Heart left ventricle (tissue), 16 donors: Measurements from ENCODE around the gene GGCX. TPM values are rescaled to one million over a fixed set of nuclear protein-coding genes. Genes with fewer than 3 reads are reported as not detected.
A peak's percentile ranks its signal among the peaks of the same experiment; 100 is the strongest.
"Not testable (repeated sequence)": the region's sequence is repeated elsewhere in the genome, so short reads cannot be mapped to it uniquely, and the experiment has no call there.

ENCODE experiments used
- ATAC-seq, 4 donors: fragments of 200-7000 bp; cut with Tn5 transposase; one replicate each; pipeline ENCODE4 v1.9.1; 2020 to 2022; ENCODE audit warnings: moderate library complexity in 4 of 4, mild to moderate bottlenecking in 3 of 4, moderate number of reproducible peaks in 1 of 4
- DNase-seq, 5 donors: peaks; one replicate each; pipeline ENCODE4 v3.0.0-alpha.2; 2020
- H3K27ac ChIP-seq, 12 donors: fragments of 200-600 bp; sonication (generic) in 4 of 12; one replicate each; pipeline versions ENCODE4 v1.5.0 to v1.8.0; 2016 to 2022; ENCODE audit warnings: mild to moderate bottlenecking in 2 of 12
- H3K27me3 ChIP-seq, 9 donors: fragments of 200-600 bp; sonication (generic) in 2 of 9; one replicate each; pipeline versions ENCODE4 v1.5.1 to v1.8.0; 2016 to 2022; ENCODE audit warnings: mild to moderate bottlenecking in 3 of 9
- H3K36me3 ChIP-seq, 9 donors: fragments of 200-600 bp; sonication (generic) in 2 of 9; one replicate each; pipeline versions ENCODE4 v1.5.0 to v1.8.0; 2018 to 2022; ENCODE audit warnings: mild to moderate bottlenecking in 2 of 9
- H3K4me1 ChIP-seq, 12 donors: fragments of 200-600 bp; sonication (generic) in 4 of 12; one replicate each; pipeline versions ENCODE4 v1.5.0 to v1.8.0; 2016 to 2022; ENCODE audit warnings: mild to moderate bottlenecking in 3 of 12
- H3K4me3 ChIP-seq, 12 donors: fragments of 200-600 bp; sonication (generic) in 4 of 12; one replicate each; pipeline versions ENCODE4 v1.5.0 to v1.8.0; 2017 to 2022; ENCODE audit warnings: mild to moderate bottlenecking in 9 of 12, moderate library complexity in 4 of 12
- H3K9me3 ChIP-seq, 12 donors: fragments of 200-600 bp; sonication (generic) in 4 of 12; one replicate each; pipeline versions ENCODE4 v1.5.0 to v1.8.0; 2016 to 2022; ENCODE audit warnings: mild to moderate bottlenecking in 1 of 12
- CTCF ChIP-seq, 12 donors: fragments of 200-600 bp; sonication (generic) in 4 of 12; IDR thresholded peaks; one replicate each; pipeline versions ENCODE4 v1.5.0 to v1.8.0; 2018 to 2022; ENCODE audit warnings: antibody characterized with exemption in 12 of 12, mild to moderate bottlenecking in 5 of 12
- POLR2A ChIP-seq, 2 donors: fragments of 450-650 bp; IDR thresholded peaks; one replicate each; pipeline ENCODE4 v1.6.1; 2017; ENCODE audit warnings: antibody characterized with exemption in 2 of 2, mild to moderate bottlenecking in 2 of 2, moderate library complexity in 2 of 2
- WGBS, 4 donors: extraction: QIAGEN DNeasy Blood & Tissue Kit in 2 of 4; methylation state at CpG; one replicate each; pipeline versions ENCODE4 v1.1.5 to v1.1.7; 2013 to 2018; 5-methylcytosine and 5-hydroxymethylcytosine counted together
- intact Hi-C, 10 donors: fragments of 100-400 bp; cut with DNase I; formaldehyde crosslinking; loops; one replicate each; pipeline versions ENCODE4 v1.11.1 to v1.14.2; 2022
- polyA plus RNA-seq, 2 donors: library from polyadenylated mRNA; stranded (reverse); fragments of 200-250 nt; gene quantifications; one replicate each; pipeline ENCODE4 v1.2.3, GENCODE V29; 2013
- total RNA-seq, 9 donors: library from RNA; depleted of rRNA in 2 of 9; stranded (reverse); fragments of >200 nt in 2 of 9; fragmentation: NEBNext Ultra II Directional in 3 of 9; extraction: Animal tissue kit (Norgen Biotek cat#: 25700) in 3 of 9; gene quantifications; one replicate each; pipeline versions ENCODE4 v1.1.0 to v1.2.4, GENCODE V29; 2016 to 2023
- donor health status: ischemic (EF 13 %, LVEDD 7.1; RV severe dilation, severe dysfunction).
- donor health status: healthy with polysubstance abuse.
- donor health status: DM: no; HTN: yes; CAD: no.
- donor health status: DM: no; HTN: no; CAD: no.
- donor health status: ischemic (EF 25% LVEDD 6.9; RV normal size, moderate dysfunction).
- donor health status: ischemic (EF 25% LVEDD 5.7; RV mildly dilated, moderate dysfunction).
- donor health status: healthy.
- donor health status: DM: yes; HTN: yes; CAD: no.
- donor health status: ischemic (EF 35%, LVEDD 5.7; RV mildly dilated, moderate dysfunction).
- donor health status: nonischemic (EF 11% LVEDD 7.7; RV severe dilation, severe dysfunction).
- donor health status: DM: yes; HTN: yes; CAD: no.
- donor health status: PGD.
- donor health status: ischemic (EF 29% LVEDD 5.4; RV normal size, mild dysfunction).
- donor health status: nonischemic (EF 23%, LVEDD 6.1; RV moderate dilation, normal function).

Gene GGCX
- total and polyA plus RNA-seq, 11 donors: 12.6 to 30.7 (median 20.8) TPM

DNA sequence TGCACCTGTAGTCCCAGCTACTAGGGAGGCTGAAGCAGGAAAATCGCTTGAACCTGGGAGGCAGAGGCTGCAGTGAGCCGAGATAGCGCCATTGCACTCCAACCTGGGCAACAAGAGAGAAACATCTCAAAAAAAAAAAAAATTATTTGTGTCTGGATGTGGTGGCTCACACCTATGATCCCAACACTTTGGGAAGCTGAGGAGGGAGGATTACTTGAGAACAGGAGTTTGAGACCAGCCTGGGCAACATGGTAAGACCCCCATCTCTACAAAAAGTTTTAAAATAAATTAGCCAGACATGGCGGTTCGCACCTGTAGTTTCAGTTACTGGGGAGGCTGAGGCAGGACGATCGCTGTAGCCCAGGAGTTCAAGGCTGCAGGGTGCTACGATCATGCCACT is 14.4 kb upstream of the GGCX start:
- no peaks in the 10 kb centered on the region for H3K27me3 ChIP-seq
- peaks cover 0 to 30% (median 18%) of the 10 kb centered on the region in 12 donors for H3K4me1 ChIP-seq
- H3K9me3 ChIP-seq: no peaks in the 10 kb centered on the region
- TF ChIP-seq CTCF (IDR thresholded peaks at IDR 0.05) (no peak), POLR2A (IDR thresholded peaks at IDR 0.05) (no peak)
- no peak overlapping the region for H3K4me3 ChIP-seq
- no peak overlapping the region for H3K27ac ChIP-seq
- DNase-seq (no peak), ATAC-seq (no peak)
- WGBS, 4 donors: 85 to 92% (median 87%) methylated on average over 8 of the region's 8 CpGs
- H3K36me3 ChIP-seq: no peaks in the 10 kb centered on the region
- intact Hi-C loops: no loop called here

- Histone ChIP-seq H3K9me3 (no peaks in the 10 kb centered on the region), H3K4me1 (peaks cover 0 to 12% (median 3%) of the 10 kb centered on the region in 12 donors), H3K4me3 (no peak overlapping the region), H3K27me3 (no peaks in the 10 kb centered on the region), H3K36me3 (no peaks in the 10 kb centered on the region), H3K27ac (no peak overlapping the region)
- no peak for DNase-seq
- no peak for TF ChIP-seq CTCF (IDR thresholded peaks at IDR 0.05)
- no peak for TF ChIP-seq POLR2A (IDR thresholded peaks at IDR 0.05)
- 79 to 86% (median 81%) methylated on average over 4 of the region's 4 CpGs for WGBS, 4 donors
- ATAC-seq: no peak
- intact Hi-C loops: loop anchor here in 1 of 10 donors (5.0 kb wide), 1 partner anchor 36 kb away; the partner anchor contains the start of gene TMEM150A
Measured at GRCh38 chr2:85566265-85566664, 5.0 kb upstream of the GGCX start.

DNA sequence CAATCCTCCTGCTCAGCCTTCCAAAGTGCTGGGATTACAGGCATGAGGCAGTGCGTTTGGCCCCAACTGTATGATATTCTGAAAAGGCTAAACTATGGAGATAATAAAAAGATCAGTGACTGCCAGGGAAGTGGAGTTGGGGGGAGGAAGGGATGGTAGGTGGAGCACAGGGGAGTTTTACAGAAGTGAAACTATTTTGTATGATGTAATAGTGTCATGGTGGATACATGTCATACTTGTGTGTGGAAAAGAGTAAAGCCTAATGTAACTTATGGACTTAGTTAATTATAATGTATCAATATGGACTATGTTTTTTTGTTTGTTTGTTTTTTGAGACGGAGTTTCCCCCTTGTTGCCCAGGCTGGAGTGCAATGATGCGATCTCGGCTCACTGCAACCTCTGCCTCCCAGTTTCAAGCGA is 2.9 kb upstream of the GGCX start:
- ATAC-seq: no peak
- H3K27ac ChIP-seq: peak overlapping the region in 1 of 12 donors; percentile 79
- intact Hi-C loops: loop anchor here in 6 of 10 donors (5.0 kb wide), 3 partner anchors 38 to 53 kb away; partner anchors contain the start of genes C2orf68 (in 2 of the 6), TMEM150A (in 2 of the 6) and USP39 (in 2 of the 6)
- no peak for DNase-seq
- no peaks in the 10 kb centered on the region for H3K27me3 ChIP-seq
- 86 to 89% (median 87%) methylated on average over 5 of the region's 5 CpGs for WGBS, 4 donors
- H3K4me3 ChIP-seq: no peak overlapping the region
- H3K36me3 ChIP-seq: peaks cover 0 to 6% (median 1%) of the 10 kb centered on the region in 9 donors
- no peaks in the 10 kb centered on the region for H3K9me3 ChIP-seq
- H3K4me1 ChIP-seq: peaks cover 0 to 30% (median 14%) of the 10 kb centered on the region in 12 donors
- TF ChIP-seq POLR2A (IDR thresholded peaks at IDR 0.05): no peak
- no peak for TF ChIP-seq CTCF (IDR thresholded peaks at IDR 0.05)

DNA sequence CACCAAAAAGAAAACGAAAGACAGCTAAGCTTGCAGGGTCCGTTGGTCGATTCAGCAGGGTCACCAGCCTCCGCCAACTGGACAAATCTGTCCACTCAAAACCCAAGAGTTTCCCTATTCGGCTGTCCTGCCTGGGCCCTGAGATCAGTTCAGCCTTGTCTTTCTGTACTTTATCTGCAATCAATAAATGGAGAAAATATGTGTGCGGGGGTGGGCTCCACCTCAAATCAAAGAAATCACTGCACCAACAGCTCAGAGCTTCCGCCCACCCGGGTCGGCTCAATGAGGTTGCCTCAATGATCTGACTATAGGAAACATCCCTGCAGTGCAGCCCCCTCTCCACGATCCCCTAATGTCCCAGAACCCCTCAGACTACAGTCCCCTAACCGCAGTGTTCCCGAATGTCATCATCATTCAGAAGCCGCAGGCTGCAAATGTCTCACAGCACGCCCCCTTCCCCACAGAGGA is 447 bp downstream of the GGCX start:
- peaks cover 0 to 32% (median 14%) of the 10 kb centered on the region in 12 donors for H3K4me1 ChIP-seq
- H3K27ac ChIP-seq: peak overlapping the region; percentile 56 to 96 (median 89)
- peaks cover 0 to 37% (median 26%) of the 10 kb centered on the region in 9 donors for H3K36me3 ChIP-seq
- H3K9me3 ChIP-seq: no peaks in the 10 kb centered on the region
- H3K27me3 ChIP-seq: no peaks in the 10 kb centered on the region
- H3K4me3 ChIP-seq: peak overlapping the region; percentile 62 to 93 (median 79)
- 3 to 4% (median 3%) methylated on average over 12 to 14 of the region's 14 CpGs for WGBS, 4 donors
- TF ChIP-seq POLR2A (IDR thresholded peaks at IDR 0.05): no peak
- TF ChIP-seq CTCF (IDR thresholded peaks at IDR 0.05): no peak
- ATAC-seq (peak in 3 of 4 donors; percentile 1 to 24 (median 3)), DNase-seq (no peak)
- intact Hi-C loops: loop anchor here in 8 of 10 donors (1.0 to 5.0 kb wide), 6 partner anchors 22 to 56 kb away; partner anchors contain the start of genes TMEM150A (in 3 of the 8), USP39 (in 3 of the 8), C2orf68 (in 2 of the 8) and MAT2A (in 1 of the 8)

DNA sequence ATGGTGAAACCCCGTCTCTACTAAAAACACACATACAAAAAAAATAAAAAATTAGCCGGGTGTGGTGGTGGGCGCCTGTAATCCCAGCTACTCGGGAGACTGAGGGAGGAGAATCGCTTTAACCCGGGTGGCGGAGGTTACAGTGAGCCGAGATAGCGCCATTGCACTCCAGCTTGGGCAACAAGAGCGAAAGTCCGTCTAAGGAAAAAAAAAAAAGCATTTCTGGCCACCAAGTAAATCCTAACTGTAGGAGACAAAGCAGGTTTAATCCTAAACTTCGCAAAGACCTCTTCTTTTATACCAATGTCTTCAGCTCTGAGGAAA is 928 bp downstream of the GGCX start:
- peaks cover 0 to 42% (median 31%) of the 10 kb centered on the region in 9 donors for H3K36me3 ChIP-seq
- H3K27me3 ChIP-seq, ATAC-seq, DNase-seq, H3K9me3 ChIP-seq: not testable (repeated sequence)
- WGBS, 4 donors: 82 to 86% (median 84%) methylated on average over 12 of the region's 12 CpGs
- H3K27ac ChIP-seq: peak overlapping the region in 3 of 12 donors; percentile 90 to 96 (median 92)
- peak overlapping the region in 11 of 12 donors; percentile 62 to 93 (median 79) for H3K4me3 ChIP-seq
- H3K4me1 ChIP-seq: peaks cover 0 to 32% (median 14%) of the 10 kb centered on the region in 12 donors
- intact Hi-C loops: loop anchor here in 7 of 10 donors (2.0 to 5.0 kb wide), 5 partner anchors 22 to 57 kb away; partner anchors contain the start of genes TMEM150A (in 3 of the 7), C2orf68 (in 2 of the 7), USP39 (in 2 of the 7) and MAT2A (in 1 of the 7)
